ENCODE data around the gene PZP. TPM values are rescaled to one million over a fixed set of nuclear protein-coding genes. Genes with fewer than 3 reads are reported as not detected.

The PZP gene
- total and polyA plus RNA-seq, 2 of the 13 experiments (the other 11 are each of a cell fraction or from before 2014, with no cell fraction given): 0.07 to 0.89 TPM

DNA sequence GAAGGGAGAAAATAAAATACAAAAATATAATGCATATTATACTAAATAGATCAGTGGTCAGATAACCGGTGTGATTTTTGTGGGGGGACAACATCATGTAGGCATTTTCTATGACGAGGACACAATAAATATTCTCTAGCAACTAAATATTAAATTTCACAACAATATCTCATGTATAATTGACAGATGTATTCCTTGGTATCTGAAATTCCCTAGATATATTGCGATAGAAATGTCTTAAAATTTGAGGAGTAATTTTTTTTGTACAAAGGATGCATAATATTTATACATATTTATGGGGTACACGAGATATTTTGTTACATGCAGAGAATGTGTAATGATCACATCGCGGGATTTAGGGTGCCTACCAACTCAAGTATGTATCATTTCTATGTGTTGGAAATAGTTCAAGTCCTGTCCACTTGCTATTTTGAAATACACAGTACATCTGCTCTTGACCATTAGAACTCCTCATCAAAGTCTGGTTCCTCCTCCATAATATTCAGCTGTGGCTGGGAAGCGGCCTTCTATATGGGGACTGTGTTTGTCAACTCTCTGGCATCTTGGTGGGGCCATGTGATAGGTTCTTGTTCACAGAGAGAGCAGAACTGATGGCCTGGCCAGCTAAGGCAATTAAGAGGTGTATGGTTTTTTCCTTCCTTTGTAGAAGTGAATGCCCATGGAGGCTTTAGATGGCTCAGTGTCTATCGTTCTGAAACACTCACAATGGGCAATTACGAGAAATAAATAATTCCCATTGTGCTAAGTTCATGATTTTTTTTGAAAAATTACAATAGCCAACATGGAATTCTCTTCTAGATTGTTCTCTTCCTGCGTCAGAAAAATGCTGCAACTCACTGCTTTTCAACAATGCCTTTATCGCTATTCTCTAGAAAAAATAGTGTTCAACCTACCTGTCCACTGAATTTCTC lies 101.3 kb downstream of the PZP start (continued):
- TF ChIP-seq, protein P1, sequence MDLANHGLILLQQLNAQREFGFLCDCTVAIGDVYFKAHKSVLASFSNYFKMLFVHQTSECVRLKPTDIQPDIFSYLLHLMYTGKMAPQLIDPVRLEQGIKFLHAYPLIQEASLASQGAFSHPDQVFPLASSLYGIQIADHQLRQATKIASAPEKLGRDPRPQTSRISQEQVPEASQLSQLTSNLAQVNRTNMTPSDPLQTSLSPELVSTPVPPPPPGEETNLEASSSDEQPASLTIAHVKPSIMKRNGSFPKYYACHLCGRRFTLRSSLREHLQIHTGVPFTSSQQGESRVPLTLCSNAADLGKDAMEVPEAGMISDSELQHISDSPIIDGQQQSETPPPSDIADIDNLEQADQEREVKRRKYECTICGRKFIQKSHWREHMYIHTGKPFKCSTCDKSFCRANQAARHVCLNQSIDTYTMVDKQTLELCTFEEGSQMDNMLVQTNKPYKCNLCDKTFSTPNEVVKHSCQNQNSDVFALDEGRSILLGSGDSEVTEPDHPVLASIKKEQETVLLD (CRISPR knock-in tag; IDR thresholded peaks at IDR 0.05; ENCODE audit: low read depth): no peak
- TF ChIP-seq, protein P2, sequence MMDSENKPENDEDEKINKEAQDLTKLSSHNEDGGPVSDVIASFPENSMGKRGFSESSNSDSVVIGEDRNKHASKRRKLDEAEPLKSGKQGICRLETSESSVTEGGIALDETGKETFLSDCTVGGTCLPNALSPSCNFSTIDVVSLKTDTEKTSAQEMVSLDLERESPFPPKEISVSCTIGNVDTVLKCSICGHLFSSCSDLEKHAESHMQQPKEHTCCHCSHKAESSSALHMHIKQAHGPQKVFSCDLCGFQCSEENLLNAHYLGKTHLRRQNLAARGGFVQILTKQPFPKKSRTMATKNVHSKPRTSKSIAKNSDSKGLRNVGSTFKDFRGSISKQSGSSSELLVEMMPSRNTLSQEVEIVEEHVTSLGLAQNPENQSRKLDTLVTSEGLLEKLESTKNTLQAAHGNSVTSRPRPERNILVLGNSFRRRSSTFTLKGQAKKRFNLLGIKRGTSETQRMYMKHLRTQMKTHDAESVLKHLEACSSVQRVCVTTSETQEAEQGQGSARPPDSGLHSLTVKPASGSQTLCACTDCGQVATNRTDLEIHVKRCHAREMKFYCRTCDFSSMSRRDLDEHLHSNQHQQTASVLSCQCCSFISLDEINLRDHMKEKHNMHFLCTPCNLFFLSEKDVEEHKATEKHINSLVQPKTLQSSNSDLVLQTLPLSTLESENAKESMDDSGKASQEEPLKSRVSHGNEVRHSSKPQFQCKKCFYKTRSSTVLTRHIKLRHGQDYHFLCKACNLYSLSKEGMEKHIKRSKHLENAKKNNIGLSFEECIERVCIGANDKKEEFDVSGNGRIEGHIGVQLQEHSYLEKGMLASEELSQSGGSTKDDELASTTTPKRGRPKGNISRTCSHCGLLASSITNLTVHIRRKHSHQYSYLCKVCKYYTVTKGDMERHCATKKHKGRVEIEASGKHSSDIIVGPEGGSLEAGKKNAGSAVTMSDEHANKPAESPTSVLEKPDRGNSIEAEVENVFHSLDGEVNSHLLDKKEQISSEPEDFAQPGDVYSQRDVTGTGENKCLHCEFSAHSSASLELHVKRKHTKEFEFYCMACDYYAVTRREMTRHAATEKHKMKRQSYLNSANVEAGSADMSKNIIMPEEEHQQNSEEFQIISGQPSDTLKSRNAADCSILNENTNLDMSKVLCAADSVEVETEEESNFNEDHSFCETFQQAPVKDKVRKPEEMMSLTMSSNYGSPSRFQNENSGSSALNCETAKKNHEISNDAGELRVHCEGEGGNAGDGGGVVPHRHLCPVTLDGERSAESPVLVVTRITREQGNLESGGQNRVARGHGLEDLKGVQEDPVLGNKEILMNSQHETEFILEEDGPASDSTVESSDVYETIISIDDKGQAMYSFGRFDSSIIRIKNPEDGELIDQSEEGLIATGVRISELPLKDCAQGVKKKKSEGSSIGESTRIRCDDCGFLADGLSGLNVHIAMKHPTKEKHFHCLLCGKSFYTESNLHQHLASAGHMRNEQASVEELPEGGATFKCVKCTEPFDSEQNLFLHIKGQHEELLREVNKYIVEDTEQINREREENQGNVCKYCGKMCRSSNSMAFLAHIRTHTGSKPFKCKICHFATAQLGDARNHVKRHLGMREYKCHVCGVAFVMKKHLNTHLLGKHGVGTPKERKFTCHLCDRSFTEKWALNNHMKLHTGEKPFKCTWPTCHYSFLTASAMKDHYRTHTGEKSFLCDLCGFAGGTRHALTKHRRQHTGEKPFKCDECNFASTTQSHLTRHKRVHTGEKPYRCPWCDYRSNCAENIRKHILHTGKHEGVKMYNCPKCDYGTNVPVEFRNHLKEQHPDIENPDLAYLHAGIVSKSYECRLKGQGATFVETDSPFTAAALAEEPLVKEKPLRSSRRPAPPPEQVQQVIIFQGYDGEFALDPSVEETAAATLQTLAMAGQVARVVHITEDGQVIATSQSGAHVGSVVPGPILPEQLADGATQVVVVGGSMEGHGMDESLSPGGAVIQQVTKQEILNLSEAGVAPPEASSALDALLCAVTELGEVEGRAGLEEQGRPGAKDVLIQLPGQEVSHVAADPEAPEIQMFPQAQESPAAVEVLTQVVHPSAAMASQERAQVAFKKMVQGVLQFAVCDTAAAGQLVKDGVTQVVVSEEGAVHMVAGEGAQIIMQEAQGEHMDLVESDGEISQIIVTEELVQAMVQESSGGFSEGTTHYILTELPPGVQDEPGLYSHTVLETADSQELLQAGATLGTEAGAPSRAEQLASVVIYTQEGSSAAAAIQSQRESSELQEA (CRISPR knock-in tag; IDR thresholded peaks at IDR 0.05; ENCODE audit: not compliant biosample characterization): no peak
- no peak for TF ChIP-seq MTF2 (CRISPR knock-in tag; IDR thresholded peaks at IDR 0.05; ENCODE audit: borderline replicate concordance)
- TF ChIP-seq RXRB (CRISPR knock-in tag; IDR thresholded peaks at IDR 0.05; ENCODE audit: borderline replicate concordance): no peak
- no peak for TF ChIP-seq ZNF816 (CRISPR knock-in tag; IDR thresholded peaks at IDR 0.05; ENCODE audit: borderline replicate concordance)
- TF ChIP-seq AKAP8 (CRISPR knock-in tag; IDR thresholded peaks at IDR 0.05): peak; percentile 20; the same call in 1 of the 2 replicates
- TF ChIP-seq POLR2A (IDR thresholded peaks at IDR 0.05; ENCODE audit: insufficient read depth in 1 of 2, low read depth in 2 of 2, low read length in 2 of 2): peak; percentile 7 to 51; a peak in 3 of 4 replicates
- TF ChIP-seq, protein P3, sequence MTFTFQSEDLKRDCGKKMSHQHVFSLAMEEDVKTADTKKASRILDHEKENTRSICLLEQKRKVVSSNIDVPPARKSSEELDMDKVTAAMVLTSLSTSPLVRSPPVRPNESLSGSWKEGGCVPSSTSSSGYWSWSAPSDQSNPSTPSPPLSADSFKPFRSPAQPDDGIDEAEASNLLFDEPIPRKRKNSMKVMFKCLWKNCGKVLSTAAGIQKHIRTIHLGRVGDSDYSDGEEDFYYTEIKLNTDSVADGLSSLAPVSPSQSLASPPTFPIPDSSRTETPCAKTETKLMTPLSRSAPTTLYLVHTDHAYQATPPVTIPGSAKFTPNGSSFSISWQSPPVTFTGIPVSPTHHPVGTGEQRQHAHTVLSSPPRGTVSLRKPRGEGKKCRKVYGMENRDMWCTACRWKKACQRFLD (CRISPR knock-in tag; IDR thresholded peaks at IDR 0.05; ENCODE audit: borderline replicate concordance): no peak
- TF ChIP-seq, protein P4, sequence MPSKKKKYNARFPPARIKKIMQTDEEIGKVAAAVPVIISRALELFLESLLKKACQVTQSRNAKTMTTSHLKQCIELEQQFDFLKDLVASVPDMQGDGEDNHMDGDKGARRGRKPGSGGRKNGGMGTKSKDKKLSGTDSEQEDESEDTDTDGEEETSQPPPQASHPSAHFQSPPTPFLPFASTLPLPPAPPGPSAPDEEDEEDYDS (CRISPR knock-in tag; IDR thresholded peaks at IDR 0.05): no peak
- no peak for TF ChIP-seq NBN (conservative IDR thresholded peaks at IDR 0.05)
- 0 out of 2 replicates have a peak, but pooled peaks have one; percentile 43 for TF ChIP-seq MIXL1 (CRISPR knock-in tag; IDR thresholded peaks at IDR 0.05)
- 0 out of 2 replicates have a peak, but pooled peaks have one; percentile 2 for TF ChIP-seq HNRNPL (IDR thresholded peaks at IDR 0.05; ENCODE audit: low read depth, low read length)
- TF ChIP-seq ARNT2 (CRISPR knock-in tag; IDR thresholded peaks at IDR 0.05; ENCODE audit: low read depth): 0 out of 2 replicates have a peak, but pooled peaks have one; percentile 8
- no peak for TF ChIP-seq SOX6 (IDR thresholded peaks at IDR 0.05)
- TF ChIP-seq SOX6 (CRISPR knock-in tag; IDR thresholded peaks at IDR 0.05): peak; percentile 17; the same call in 1 of the 2 replicates
- no peak for TF ChIP-seq ZMYM3 (CRISPR knock-in tag; IDR thresholded peaks at IDR 0.05)
- 0 out of 2 replicates have a peak, but pooled peaks have one; percentile 34 for TF ChIP-seq IRF2 (CRISPR knock-in tag; IDR thresholded peaks at IDR 0.05)
- TF ChIP-seq MATR3 (CRISPR knock-in tag; IDR thresholded peaks at IDR 0.05): no peak
- TF ChIP-seq ZFP41 (CRISPR knock-in tag; IDR thresholded peaks at IDR 0.05; ENCODE audit: borderline replicate concordance): no peak
